H1 (cell line): ENCODE measurements around the gene SLC2A3. TPM values are rescaled to one million over a fixed set of nuclear protein-coding genes. Genes with fewer than 3 reads are reported as not detected.

Source experiments
- ATF3 ChIP-seq: IDR thresholded peaks from 2 replicates; pipeline ENCODE4 v1.6.1; 2011; ENCODE audit warnings: low read depth, mild to moderate bottlenecking, low read length; ENCODE audit not compliant: insufficient read depth
- BACH1 ChIP-seq: IDR thresholded peaks from 2 replicates; pipeline ENCODE4 v1.6.1; 2012; ENCODE audit warnings: low read length, improper control_type of control experiment
- CBX5 ChIP-seq: fragments of 300-800, 300-1000 bp; sonication (generic); IDR thresholded peaks from 2 replicates; pipeline ENCODE4 v1.7.1; 2016; ENCODE audit warnings: antibody characterized with exemption, low read length, low read depth
- CBX8 ChIP-seq: fragments of 300-800, 300-1000 bp; sonication (generic); IDR thresholded peaks from 2 replicates; pipeline ENCODE4 v1.7.1; 2016; ENCODE audit warnings: low read depth, low read length, borderline replicate concordance
- CEBPB ChIP-seq: IDR thresholded peaks from 2 replicates; pipeline ENCODE4 v1.6.1; 2012; ENCODE audit warnings: low read depth, low read length
- EP300 ChIP-seq, 2 experiments: IDR thresholded peaks; 1 replicate in 1 of 2; 2 replicates in 1 of 2; pipeline ENCODE4 v1.6.1; 2011 to 2012; ENCODE audit warnings: low read depth in 2 of 2, low read length in 2 of 2, mild to moderate bottlenecking in 2 of 2, borderline replicate concordance in 1 of 2, inconsistent platforms in 1 of 2, moderate library complexity in 1 of 2
- GABPA ChIP-seq: IDR thresholded peaks from 2 replicates; pipeline ENCODE4 v1.6.1; 2011; ENCODE audit warnings: mild to moderate bottlenecking, low read length, moderate library complexity, borderline replicate concordance; ENCODE audit not compliant: insufficient read depth
- GTF2F1 ChIP-seq: IDR thresholded peaks from 2 replicates; pipeline ENCODE4 v1.6.1; 2012; ENCODE audit warnings: low read depth, low read length, improper control_type of control experiment, borderline replicate concordance
- HDAC6 ChIP-seq: IDR thresholded peaks from one replicate; pipeline ENCODE4 v1.7.1; 2012; ENCODE audit warnings: low read depth, mild to moderate bottlenecking, inconsistent platforms, low read length, moderate library complexity
- JUN ChIP-seq: IDR thresholded peaks from 2 replicates; pipeline ENCODE4 v1.6.1; 2011; ENCODE audit warnings: low read depth, mild to moderate bottlenecking, improper control_type of control experiment, low read length
- JUND ChIP-seq: IDR thresholded peaks from 2 replicates; pipeline ENCODE4 v1.6.1; 2011; ENCODE audit warnings: mild to moderate bottlenecking, improper control_type of control experiment, low read length
- KDM1A ChIP-seq: fragments of 200-600, 300-600 bp; sonication (generic); IDR thresholded peaks from 2 replicates; pipeline ENCODE4 v1.7.1; 2016; ENCODE audit warnings: mild to moderate bottlenecking, low read length, borderline replicate concordance
- KDM4A ChIP-seq: IDR thresholded peaks from one replicate; pipeline ENCODE4 v1.7.1; 2012; ENCODE audit warnings: low read depth, mild to moderate bottlenecking, moderate library complexity, low read length, inconsistent platforms; ENCODE audit not compliant: severe bottlenecking
- MAFK ChIP-seq: IDR thresholded peaks from 2 replicates; pipeline ENCODE4 v1.6.1; 2012; ENCODE audit warnings: low read depth, mild to moderate bottlenecking, improper control_type of control experiment, low read length
- MAX ChIP-seq: IDR thresholded peaks from 2 replicates; pipeline ENCODE4 v1.6.1; 2012; ENCODE audit warnings: inconsistent platforms
- NRF1 ChIP-seq: IDR thresholded peaks from 2 replicates; pipeline ENCODE4 v1.6.1; 2011; ENCODE audit warnings: mild to moderate bottlenecking, low read depth, low read length, improper control_type of control experiment
- POLR2AphosphoS5 ChIP-seq: IDR thresholded peaks from 2 replicates; pipeline ENCODE4 v1.6.1; 2011; ENCODE audit warnings: low read depth, low read length
- POU5F1 ChIP-seq: IDR thresholded peaks from 2 replicates; pipeline ENCODE4 v1.6.1; 2011; ENCODE audit warnings: low read depth, mild to moderate bottlenecking, low read length, moderate library complexity
- RAD21 ChIP-seq, 2 experiments: IDR thresholded peaks in 1 of 2; conservative IDR thresholded peaks in 1 of 2; 2 replicates each; pipeline ENCODE4 v1.6.1; 2011; ENCODE audit warnings: low read depth in 2 of 2, low read length in 2 of 2, improper control_type of control experiment in 1 of 2, inconsistent platforms in 1 of 2, mild to moderate bottlenecking in 1 of 2, moderate library complexity in 1 of 2
- RXRA ChIP-seq: IDR thresholded peaks from 2 replicates; pipeline ENCODE4 v1.6.1; 2011; ENCODE audit warnings: low read depth, mild to moderate bottlenecking, low read length, moderate library complexity; ENCODE audit not compliant: insufficient read depth
- SAP30 ChIP-seq: fragments of 300-600 bp; sonication (generic); IDR thresholded peaks from 2 replicates; pipeline ENCODE4 v1.7.1; 2012; ENCODE audit warnings: low read length, moderate library complexity, mild to moderate bottlenecking, inconsistent platforms; ENCODE audit not compliant: insufficient read depth, insufficient replicate concordance
- SIRT6 ChIP-seq: IDR thresholded peaks from one replicate; pipeline ENCODE4 v1.7.1; 2012; ENCODE audit warnings: low read length, inconsistent platforms
- TAF1 ChIP-seq: IDR thresholded peaks from 2 replicates; pipeline ENCODE4 v1.6.1; 2011; ENCODE audit warnings: mild to moderate bottlenecking, low read depth, low read length
- TBP ChIP-seq: IDR thresholded peaks from 2 replicates; pipeline ENCODE4 v1.6.1; 2011; ENCODE audit warnings: low read depth, low read length, improper control_type of control experiment
- TCF12 ChIP-seq: IDR thresholded peaks from 2 replicates; pipeline ENCODE4 v1.6.1; 2011; ENCODE audit warnings: low read depth, mild to moderate bottlenecking, low read length
- ZNF274 ChIP-seq: IDR thresholded peaks from 2 replicates; pipeline ENCODE4 v1.7.0; 2012; ENCODE audit warnings: low read length, borderline replicate concordance; ENCODE audit errors: extremely low read depth
- polyA plus RNA-seq, 7 experiments: library from polyadenylated mRNA; depleted of rRNA in 3 of 7; stranded (reverse) in 5 of 7; unstranded in 2 of 7; fragments of >200 nt in 5 of 7; fragments of 200-250 nt in 2 of 7; gene quantifications; 1 replicate in 5 of 7; 2 replicates in 1 of 7; 4 replicates in 1 of 7; pipeline versions ENCODE4 v1.2.1 to v1.2.3, GENCODE V29; 2011 to 2013; ENCODE audit warnings: missing spikeins in 2 of 7, mixed read lengths in 2 of 7
- total RNA-seq: library from RNA; stranded (reverse); fragmentation: NEBNext Ultra II Directional; extraction: Animal tissue kit (Norgen Biotek cat#: 25700); gene quantifications from 2 replicates; pipeline ENCODE4 v1.2.1, GENCODE V29; 2021

The SLC2A3 gene
- total and polyA plus RNA-seq, 2 of the 8 experiments (the other 6 are each of a cell fraction or from before 2014, with no cell fraction given) = 417 to 688 TPM

GRCh38 chr12:7959701-7960121, 23.7 kb upstream of the SLC2A3 start (continued):
- TF ChIP-seq JUN (no peak), EP300 (IDR thresholded peaks at IDR 0.05; ENCODE audit: borderline replicate concordance in 1 of 2, low read depth in 2 of 2, low read length in 2 of 2) (no peak), RAD21 (IDR thresholded peaks at IDR 0.05 in 1 of 2, conservative IDR thresholded peaks at IDR 0.05 in 1 of 2; ENCODE audit: low read depth in 2 of 2, low read length in 2 of 2) (peak in 1 of 2 experiments; percentile 4; a peak in 1 of 4 replicates), JUND (no peak), CBX5 (no peak), TCF12 (0 out of 2 replicates have a peak, but pooled peaks have one; percentile 68), HDAC6 (no peak), KDM1A (no peak), RXRA (no peak), ZNF274 (no peak), CEBPB (peak; percentile 77), BACH1 (peak; percentile 50; the same call in 1 of the 2 replicates), MAX (no peak), KDM4A (no peak), TAF1 (0 out of 2 replicates have a peak, but pooled peaks have one; percentile 14), ATF3 (no peak), SAP30 (no peak), NRF1 (no peak), POLR2AphosphoS5 (peak; percentile 56; the same call in 1 of the 2 replicates), MAFK (no peak), SIRT6 (no peak), GABPA (no peak), TBP (peak; percentile 46), POU5F1 (no peak), GTF2F1 (no peak), CBX8 (no peak)
